Neutrophil (primary cell): ENCODE results near the gene ANKRD6.

Experiments used
- H3K27ac ChIP-seq: fragments of 200-600 bp; sonication (generic); 2 replicates; pipeline ENCODE4 v1.5.1; 2016; ENCODE audit warnings: mild to moderate bottlenecking, moderate library complexity
- H3K27me3 ChIP-seq: fragments of 200-600 bp; sonication (generic); 2 replicates; pipeline ENCODE4 v1.6.0; 2016; ENCODE audit warnings: mild to moderate bottlenecking
- H3K36me3 ChIP-seq: fragments of 200-600 bp; sonication (generic); 2 replicates; pipeline ENCODE4 v1.5.1; 2017
- H3K4me1 ChIP-seq, 2 experiments: fragments of 200-600 bp in 1 of 2; sonication (generic) in 1 of 2; 1 replicate in 1 of 2; 2 replicates in 1 of 2; pipeline versions ENCODE4 v1.5.1 to v1.6.1; 2013 to 2016; ENCODE audit warnings: low read depth in 1 of 2, low read length in 1 of 2, mild to moderate bottlenecking in 1 of 2, moderate library complexity in 1 of 2; ENCODE audit not compliant: control insufficient read depth in 1 of 2, insufficient read depth in 1 of 2
- H3K4me3 ChIP-seq, 2 experiments: fragments of 200-600 bp in 1 of 2; sonication (generic) in 1 of 2; 1 replicate in 1 of 2; 2 replicates in 1 of 2; pipeline ENCODE4 v1.5.1; 2013 to 2016; ENCODE audit warnings: low read depth in 1 of 2, low read length in 1 of 2, mild to moderate bottlenecking in 1 of 2, moderate library complexity in 1 of 2
- H3K9me3 ChIP-seq: fragments of 200-600 bp; sonication (generic); 2 replicates; pipeline ENCODE4 v1.5.1; 2016
- TF ChIP-seq, protein P1 (sequence below): fragments of 200-600 bp; sonication (generic); IDR thresholded peaks from 2 replicates; pipeline ENCODE4 v1.5.1; 2016; ENCODE audit warnings: antibody characterized with exemption

ANKRD6 gene

DNA sequence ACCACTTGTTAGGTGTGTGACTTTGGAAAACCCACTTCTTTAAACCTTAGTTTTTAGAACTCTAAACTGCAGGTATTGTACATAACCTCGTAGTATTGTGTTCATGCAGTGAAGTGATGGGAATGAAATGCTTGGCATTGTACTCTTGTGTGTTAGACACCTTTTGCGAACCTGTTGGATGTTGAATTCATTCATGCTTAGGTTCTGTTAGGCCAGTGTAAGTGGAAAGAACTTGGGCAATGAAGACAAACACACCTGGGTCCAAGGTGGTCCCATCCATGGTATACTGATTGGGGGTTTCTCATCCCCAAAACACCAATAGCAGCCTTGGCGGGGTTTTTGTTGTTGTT, 1.2 kb downstream of the ANKRD6 start:
- Histone ChIP-seq H3K4me3 (peak overlapping the region; percentile 73 to 90), H3K27me3 (peaks cover 6% of the 10 kb centered on the region), H3K4me1 (peaks cover 15 to 21% of the 10 kb centered on the region in 2 experiments), H3K27ac (no peak overlapping the region), H3K9me3 (no peaks in the 10 kb centered on the region), H3K36me3 (no peaks in the 10 kb centered on the region)
- TF ChIP-seq, protein P1, sequence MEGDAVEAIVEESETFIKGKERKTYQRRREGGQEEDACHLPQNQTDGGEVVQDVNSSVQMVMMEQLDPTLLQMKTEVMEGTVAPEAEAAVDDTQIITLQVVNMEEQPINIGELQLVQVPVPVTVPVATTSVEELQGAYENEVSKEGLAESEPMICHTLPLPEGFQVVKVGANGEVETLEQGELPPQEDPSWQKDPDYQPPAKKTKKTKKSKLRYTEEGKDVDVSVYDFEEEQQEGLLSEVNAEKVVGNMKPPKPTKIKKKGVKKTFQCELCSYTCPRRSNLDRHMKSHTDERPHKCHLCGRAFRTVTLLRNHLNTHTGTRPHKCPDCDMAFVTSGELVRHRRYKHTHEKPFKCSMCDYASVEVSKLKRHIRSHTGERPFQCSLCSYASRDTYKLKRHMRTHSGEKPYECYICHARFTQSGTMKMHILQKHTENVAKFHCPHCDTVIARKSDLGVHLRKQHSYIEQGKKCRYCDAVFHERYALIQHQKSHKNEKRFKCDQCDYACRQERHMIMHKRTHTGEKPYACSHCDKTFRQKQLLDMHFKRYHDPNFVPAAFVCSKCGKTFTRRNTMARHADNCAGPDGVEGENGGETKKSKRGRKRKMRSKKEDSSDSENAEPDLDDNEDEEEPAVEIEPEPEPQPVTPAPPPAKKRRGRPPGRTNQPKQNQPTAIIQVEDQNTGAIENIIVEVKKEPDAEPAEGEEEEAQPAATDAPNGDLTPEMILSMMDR: no peak

DNA sequence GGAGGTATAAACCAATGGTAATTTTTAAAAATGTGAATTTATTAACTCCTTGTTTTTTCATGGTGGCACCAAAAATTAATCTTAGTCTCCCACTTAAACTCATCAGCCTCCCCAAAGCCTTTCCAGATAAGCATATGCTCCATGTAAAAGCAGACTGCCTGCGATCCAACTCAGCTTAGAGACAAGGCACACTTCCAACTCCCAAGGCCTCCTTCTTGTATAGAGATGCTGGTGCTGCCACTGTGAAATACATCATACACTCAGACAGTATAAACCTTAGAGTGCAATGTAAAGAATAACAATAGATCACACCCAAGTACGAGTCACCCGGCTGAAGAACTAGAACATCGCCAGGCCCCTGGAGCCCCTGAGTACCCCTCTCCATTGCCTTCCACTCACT, 2.0 kb downstream of the ANKRD6 start:
- Histone ChIP-seq H3K4me1 (peaks cover 15 to 21% of the 10 kb centered on the region in 2 experiments), H3K9me3 (no peaks in the 10 kb centered on the region), H3K27ac (no peak overlapping the region), H3K27me3 (peaks cover 6% of the 10 kb centered on the region), H3K36me3 (no peaks in the 10 kb centered on the region), H3K4me3 (no peak overlapping the region)
- TF ChIP-seq, protein P1: no peak

DNA sequence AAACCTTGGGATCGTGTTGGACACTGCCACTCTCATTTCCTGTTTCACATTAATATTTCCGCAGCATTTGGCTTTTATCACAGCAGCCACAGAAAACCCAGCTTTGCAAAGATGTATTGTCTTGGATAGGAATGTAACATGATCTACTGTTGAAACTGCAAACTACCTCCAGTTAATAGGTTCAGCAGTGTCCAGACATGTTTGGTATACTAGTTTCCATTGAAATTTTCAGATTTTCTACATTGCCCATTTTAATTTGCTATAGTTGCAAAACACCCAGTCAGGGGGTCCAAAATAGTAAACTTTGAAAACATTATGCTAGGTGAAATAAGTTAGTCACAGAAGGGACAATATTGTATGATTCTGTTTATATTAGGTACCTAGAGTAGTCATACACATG, 3.3 kb downstream of the ANKRD6 start:
- Histone ChIP-seq H3K9me3 (no peaks in the 10 kb centered on the region), H3K4me3 (no peak overlapping the region), H3K36me3 (no peaks in the 10 kb centered on the region), H3K4me1 (peaks cover 15 to 21% of the 10 kb centered on the region in 2 experiments), H3K27ac (no peak overlapping the region), H3K27me3 (no peaks in the 10 kb centered on the region)
- TF ChIP-seq, protein P1: no peak

DNA sequence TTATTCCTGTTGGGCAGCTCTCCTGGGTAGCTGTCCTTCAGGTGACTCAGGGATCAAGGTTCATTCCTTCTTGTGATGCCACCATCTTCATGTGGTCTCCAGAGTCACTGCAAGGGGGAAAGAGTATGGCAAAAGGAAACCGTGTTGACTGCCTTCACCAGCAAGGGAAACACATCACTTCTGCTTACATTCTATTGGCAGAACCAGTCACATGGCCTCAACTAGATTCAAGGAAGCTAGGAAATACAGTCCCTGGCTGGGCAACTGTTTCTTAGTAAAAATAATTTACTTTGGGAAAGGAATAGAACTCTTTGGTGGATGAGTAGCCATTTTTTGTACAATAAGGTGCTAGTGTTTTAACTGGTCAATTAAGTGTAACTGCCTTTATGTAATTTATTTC, 5.3 kb downstream of the ANKRD6 start:
- no peaks in the 10 kb centered on the region for H3K36me3 ChIP-seq
- H3K27ac ChIP-seq: peak overlapping the region; percentile 24
- H3K4me3 ChIP-seq: no peak overlapping the region
- H3K9me3 ChIP-seq: no peaks in the 10 kb centered on the region
- TF ChIP-seq, protein P1: no peak
- H3K4me1 ChIP-seq: peaks cover 9 to 16% of the 10 kb centered on the region in 2 experiments
- no peaks in the 10 kb centered on the region for H3K27me3 ChIP-seq

DNA sequence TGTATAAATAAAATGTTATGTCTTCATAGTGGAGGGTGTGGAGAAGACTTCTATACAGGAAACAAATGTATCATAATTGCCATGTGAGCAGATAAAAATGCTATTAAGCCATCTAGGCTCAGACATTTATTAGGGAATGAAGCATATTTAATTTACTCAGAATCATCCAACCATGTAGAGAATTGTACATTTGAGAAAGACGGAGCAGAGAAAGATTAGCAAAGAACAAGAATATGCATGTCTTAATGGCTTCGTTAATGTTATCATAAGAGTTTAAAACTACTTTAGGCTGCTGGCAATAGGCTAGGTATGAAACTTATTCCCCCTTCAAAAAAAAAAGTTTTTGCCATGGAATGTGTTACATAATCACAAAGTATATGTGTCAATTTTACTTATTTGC, 6.1 kb downstream of the ANKRD6 start:
- TF ChIP-seq, protein P1: no peak

DNA sequence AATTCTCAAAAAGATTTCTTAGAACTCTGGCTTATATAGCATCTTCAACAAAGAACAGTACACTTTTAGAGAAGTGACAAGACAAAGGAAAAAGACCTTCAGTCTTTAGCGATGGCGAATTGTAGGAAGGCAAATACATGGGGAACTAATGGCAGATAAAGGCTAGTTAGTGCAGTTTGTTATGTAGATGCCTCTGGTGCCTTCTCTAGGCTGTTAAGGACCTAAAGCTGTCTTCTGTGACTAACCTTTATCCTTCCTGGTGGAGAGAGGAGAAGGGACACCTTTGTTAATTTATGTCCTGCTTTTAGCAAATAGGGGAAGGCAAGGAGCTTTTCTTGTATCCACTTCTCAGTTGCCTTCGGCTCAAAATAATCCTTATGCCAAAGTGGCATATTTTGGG, 7.2 kb downstream of the ANKRD6 start:
- peaks cover 0 to 6% of the 10 kb centered on the region in 2 experiments for H3K4me1 ChIP-seq
- no peaks in the 10 kb centered on the region for H3K27me3 ChIP-seq
- H3K27ac ChIP-seq: no peak overlapping the region
- H3K36me3 ChIP-seq: no peaks in the 10 kb centered on the region
- TF ChIP-seq, protein P1: no peak
- H3K9me3 ChIP-seq: no peaks in the 10 kb centered on the region
- H3K4me3 ChIP-seq: no peak overlapping the region

More for the DNA sequence above, 6.1 kb downstream of the ANKRD6 start:
- Histone ChIP-seq H3K27me3 (no peaks in the 10 kb centered on the region), H3K4me3 (no peak overlapping the region), H3K9me3 (no peaks in the 10 kb centered on the region), H3K4me1 (peaks cover 1 to 10% of the 10 kb centered on the region in 2 experiments), H3K36me3 (no peaks in the 10 kb centered on the region), H3K27ac (no peak overlapping the region)
